ENCODE data around the gene TTC3.
"Not testable (repeated sequence)": the region's sequence is repeated elsewhere in the genome, so short reads cannot be mapped to it uniquely, and the experiment has no call there.

The TTC3 gene
- 209 to 356 (median 324) reads per million in 4 experiments for total RNA-seq

- peak; percentile 97 for DNase-seq
Measured at GRCh38 chr21:37072988-37073416, at the start of gene TTC3, which contains the start of gene PIGP. Gene TTC3, plus strand, starts transcription at chr21:37073254. Its CDS starts 14,004 bp downstream, at chr21:37087258. Gene PIGP, minus strand, starts transcription at chr21:37073071. Its CDS starts 556 bp downstream, at chr21:37072515.

- DNase-seq = no peak
Measured at GRCh38 chr21:37026499-37026898, 46.6 kb upstream of the TTC3 start.

GRCh38 chr21:37028570-37028969 lies 44.5 kb upstream of the TTC3 start:
- DNase-seq = no peak

- DNase-seq = no peak
Measured at GRCh38 chr21:37030864-37031263, 42.2 kb upstream of the TTC3 start.

- DNase-seq = no peak
Measured at GRCh38 chr21:37032293-37032692, 40.8 kb upstream of the TTC3 start.

- no peak for DNase-seq
Measured at GRCh38 chr21:37032877-37033471, 40.1 kb upstream of the TTC3 start.

- not testable (repeated sequence) for DNase-seq
Measured at GRCh38 chr21:37034394-37034793, 38.7 kb upstream of the TTC3 start.

- no peak for DNase-seq
Measured at GRCh38 chr21:37036177-37036576, 36.9 kb upstream of the TTC3 start.

GRCh38 chr21:37039411-37040075 lies 33.5 kb upstream of the TTC3 start:
- no peak for DNase-seq

GRCh38 chr21:37040212-37040611 lies 32.8 kb upstream of the TTC3 start:
- DNase-seq = no peak

GRCh38 chr21:37041706-37042271 lies 31.3 kb upstream of the TTC3 start:
- DNase-seq = no peak

- no peak for DNase-seq
Measured at GRCh38 chr21:37043818-37044217, 29.2 kb upstream of the TTC3 start.

GRCh38 chr21:37044643-37045042 lies 28.4 kb upstream of the TTC3 start:
- DNase-seq = no peak

- no peak for DNase-seq
Measured at GRCh38 chr21:37045149-37045548, 27.9 kb upstream of the TTC3 start.

- no peak for DNase-seq
Measured at GRCh38 chr21:37045556-37045955, 27.5 kb upstream of the TTC3 start.

- no peak for DNase-seq
Measured at GRCh38 chr21:37047079-37047478, 26.0 kb upstream of the TTC3 start.

GRCh38 chr21:37049741-37050140 lies 23.3 kb upstream of the TTC3 start:
- not testable (repeated sequence) for DNase-seq

- no peak for DNase-seq
Measured at GRCh38 chr21:37055271-37055855, 17.7 kb upstream of the TTC3 start.

GRCh38 chr21:37057614-37058013 lies 15.4 kb upstream of the TTC3 start:
- DNase-seq = no peak

- no peak for DNase-seq
Measured at GRCh38 chr21:37058261-37058660, 14.8 kb upstream of the TTC3 start.

- no peak for DNase-seq
Measured at GRCh38 chr21:37059181-37059580, 13.9 kb upstream of the TTC3 start.

- DNase-seq = no peak
Measured at GRCh38 chr21:37060296-37060695, 12.8 kb upstream of the TTC3 start.

- DNase-seq = no peak
Measured at GRCh38 chr21:37061926-37062592, 11.0 kb upstream of the TTC3 start.

Measured in effector CD8-positive, alpha-beta T cell (primary cell).